Breast epithelium (tissue), 3 donors: ENCODE measurements around the gene TMED8.

Experiments used
- CTCF ChIP-seq, 3 donors: fragments of 450-650 bp; IDR thresholded peaks; one replicate each; pipeline ENCODE4 v1.5.1; 2016 to 2017; ENCODE audit warnings: antibody characterized with exemption in 3 of 3, mild to moderate bottlenecking in 3 of 3, moderate library complexity in 3 of 3
- POLR2A ChIP-seq: fragments of 450-650 bp; IDR thresholded peaks from one replicate; pipeline ENCODE4 v1.6.1; 2016; ENCODE audit warnings: antibody characterized with exemption, mild to moderate bottlenecking, moderate library complexity
- POLR2AphosphoS5 ChIP-seq, 3 donors: sonication (generic); formaldehyde crosslinking; IDR thresholded peaks; one replicate each; pipeline ENCODE4 v1.6.1; 2017; ENCODE audit warnings: antibody characterized with exemption in 3 of 3

- no peak for TF ChIP-seq CTCF (IDR thresholded peaks at IDR 0.05)
- no peak for TF ChIP-seq POLR2AphosphoS5 (IDR thresholded peaks at IDR 0.05)
- no peak for TF ChIP-seq POLR2A
Observed at GRCh38 chr14:77337880-77338279, 39.0 kb downstream of the TMED8 start.
